Sigmoid colon (tissue), 4 donors: ENCODE measurements around the gene CEP152.

Experiments used
- CTCF ChIP-seq, 4 experiments: fragments of 450-650 bp in 3 of 4; fragments of 200-600 bp in 1 of 4; IDR thresholded peaks; one replicate each; pipeline ENCODE4 v1.5.1; 2016 to 2019; ENCODE audit warnings: antibody characterized with exemption in 4 of 4, mild to moderate bottlenecking in 3 of 4, moderate library complexity in 2 of 4
- EP300 ChIP-seq, 4 donors: sonication (generic); formaldehyde crosslinking; IDR thresholded peaks; one replicate each; pipeline ENCODE4 v1.6.1; 2017; ENCODE audit warnings: antibody characterized with exemption in 4 of 4

- TF ChIP-seq CTCF (IDR thresholded peaks at IDR 0.05), result no peak
- no peak for TF ChIP-seq EP300 (IDR thresholded peaks at IDR 0.05)
Measured at GRCh38 chr15:48693484-48693883, 117.4 kb downstream of the CEP152 start.
